A549 (cell line): ENCODE results near the gene PPP6R1. TPM values are rescaled to one million over a fixed set of nuclear protein-coding genes. Genes with fewer than 3 reads are reported as not detected.

Experiments
- ATAC-seq, 2 experiments: fragments of 200-7000 bp in 1 of 2; fragments of >200 bp in 1 of 2; cut with Nextera tagmentation in 1 of 2; cut with Tn5 transposase in 1 of 2; 3 replicates each; pipeline versions ENCODE4 v1.8.0 to v1.9.1; 2018 to 2020; ENCODE audit warnings: mild to moderate bottlenecking in 1 of 2, moderate library complexity in 1 of 2
- CTCF ChIA-PET: fragments of 300-600 bp; sonication (Branson Sonifier 250); formaldehyde crosslinking; extraction: SDS; loops from one replicate; lab custom pipeline; 2021; ENCODE audit warnings: antibody characterized with exemption, inconsistent platforms; lab: Yijun Ruan, JAX
- POLR2A ChIA-PET: fragments of 350-600 bp; formaldehyde crosslinking; extraction: SDS; loops from one replicate; lab custom pipeline; 2021; ENCODE audit warnings: antibody characterized with exemption, inconsistent platforms; lab: Yijun Ruan, JAX
- DNase-seq, 2 experiments: peaks; one replicate each; pipeline versions ENCODE4 v3.0.0 to v3.0.0-alpha.2; 2011 to 2016; ENCODE audit warnings: low read depth in 1 of 2, low spot score in 1 of 2
- FAIRE-seq: peaks from 2 replicates; lab custom pipeline; 2011; peaks lifted over from hg19 to GRCh38; lab: Jason Lieb, UNC
- H3K27ac ChIP-seq, 2 experiments: fragments of >200 bp; sonication (Bioruptor Twin); formaldehyde crosslinking; 3 replicates each; pipeline ENCODE4 v1.5.1; 2016 to 2017
- H3K4me1 ChIP-seq: fragments of >200 bp; sonication (Bioruptor Twin); formaldehyde crosslinking; 3 replicates; pipeline ENCODE4 v1.6.1; 2016
- H3K4me2 ChIP-seq: fragments of >200 bp; sonication (Bioruptor Twin); formaldehyde crosslinking; 3 replicates; pipeline ENCODE4 v1.6.1; 2016
- H3K4me3 ChIP-seq: fragments of >200 bp; sonication (Bioruptor Twin); formaldehyde crosslinking; 3 replicates; pipeline ENCODE4 v1.5.1; 2016
- H3K9me3 ChIP-seq: fragments of >200 bp; sonication (Bioruptor Twin); formaldehyde crosslinking; 3 replicates; pipeline ENCODE4 v1.6.1; 2016
- CBX8 ChIP-seq: fragments of 200-600 bp; sonication (generic); IDR thresholded peaks from 2 replicates; pipeline ENCODE4 v1.6.1; 2016
- CHD2 ChIP-seq: fragments of 150-350 bp; IDR thresholded peaks from 2 replicates; pipeline ENCODE4 v1.6.1; 2014; ENCODE audit warnings: low read length; ENCODE audit not compliant: partially characterized antibody
- EHMT2 ChIP-seq: fragments of 200-600 bp; sonication (generic); IDR thresholded peaks from 2 replicates; pipeline ENCODE4 v1.6.1; 2016; ENCODE audit warnings: antibody characterized with exemption, low read depth, mild to moderate bottlenecking, moderate library complexity
- ESRRA ChIP-seq: fragments of 150-350 bp; IDR thresholded peaks from 2 replicates; pipeline ENCODE4 v1.6.1; 2014; ENCODE audit warnings: mild to moderate bottlenecking, low read length, borderline replicate concordance
- FOSB ChIP-seq: fragments of 250-450 bp; sonication (Bioruptor Pico); IDR thresholded peaks from 2 replicates; pipeline ENCODE4 v1.5.0; 2020; ENCODE audit warnings: mild to moderate bottlenecking, moderate library complexity
- HDAC2 ChIP-seq: fragments of 200-600 bp; sonication (generic); IDR thresholded peaks from 2 replicates; pipeline ENCODE4 v1.6.1; 2016
- HOXB13 ChIP-seq: fragments of 250-450 bp; sonication (Bioruptor Pico); IDR thresholded peaks from 2 replicates; pipeline ENCODE4 v1.5.0; 2020; ENCODE audit warnings: low read depth, mild to moderate bottlenecking, moderate library complexity
- JUN ChIP-seq, 2 experiments: fragments of >200 bp; sonication (Bioruptor Twin); formaldehyde crosslinking; IDR thresholded peaks; 2 replicates in 1 of 2; 3 replicates in 1 of 2; pipeline ENCODE4 v1.6.1; 2016 to 2017
- MAFK ChIP-seq: fragments of 450-650 bp; IDR thresholded peaks from 2 replicates; pipeline ENCODE4 v1.6.1; 2014; ENCODE audit not compliant: partially characterized antibody
- MYC ChIP-seq: IDR thresholded peaks from 2 replicates; pipeline ENCODE4 v1.6.1; 2012; ENCODE audit warnings: mild to moderate bottlenecking, inconsistent platforms, low read length, improper control_type of control experiment, borderline replicate concordance
- NFE2L2 ChIP-seq: fragments of 150-350 bp; conservative IDR thresholded peaks from 2 replicates; pipeline ENCODE4 v1.6.1; 2014; ENCODE audit warnings: low read length
- NPAS2 ChIP-seq: fragments of 250-450 bp; sonication (Bioruptor Pico); IDR thresholded peaks from 2 replicates; pipeline ENCODE4 v1.8.0; 2022; ENCODE audit warnings: mild to moderate bottlenecking, moderate library complexity, borderline replicate concordance
- PHF8 ChIP-seq: fragments of 200-600 bp; sonication (generic); IDR thresholded peaks from 2 replicates; pipeline ENCODE4 v1.6.1; 2016; ENCODE audit warnings: low read depth, mild to moderate bottlenecking, antibody characterized with exemption, moderate library complexity, borderline replicate concordance
- RAD21 ChIP-seq, 2 experiments: fragments of >200 bp in 1 of 2; sonication (Bioruptor Twin) in 1 of 2; formaldehyde crosslinking in 1 of 2; IDR thresholded peaks in 1 of 2; conservative IDR thresholded peaks in 1 of 2; 2 replicates in 1 of 2; 3 replicates in 1 of 2; pipeline ENCODE4 v1.6.1; 2012 to 2018; ENCODE audit warnings: inconsistent platforms in 1 of 2
- RARB ChIP-seq: fragments of 250-450 bp; sonication (Bioruptor Pico); IDR thresholded peaks from 2 replicates; pipeline ENCODE4 v1.8.0; 2021; ENCODE audit warnings: mild to moderate bottlenecking, moderate library complexity
- RFX5 ChIP-seq: fragments of 450-650 bp; IDR thresholded peaks from 2 replicates; pipeline ENCODE4 v1.7.1; 2014; ENCODE audit warnings: antibody characterized with exemption, mild to moderate bottlenecking, moderate library complexity
- SMC3 ChIP-seq: fragments of >200 bp; sonication (Bioruptor Twin); formaldehyde crosslinking; IDR thresholded peaks from 3 replicates; pipeline ENCODE4 v1.6.1; 2018; ENCODE audit warnings: inconsistent platforms
- SREBF2 ChIP-seq: fragments of 450-650 bp; IDR thresholded peaks from 2 replicates; pipeline ENCODE4 v1.6.1; 2014; ENCODE audit warnings: mild to moderate bottlenecking, moderate library complexity
- TP53 ChIP-seq: fragments of 250-450 bp; sonication (Bioruptor Pico); IDR thresholded peaks from 2 replicates; pipeline ENCODE4 v1.5.0; 2021; ENCODE audit warnings: mild to moderate bottlenecking, moderate library complexity
- ZFP36 ChIP-seq: fragments of 450-650 bp; IDR thresholded peaks from 2 replicates; pipeline ENCODE4 v1.6.1; 2014; ENCODE audit warnings: borderline replicate concordance; ENCODE audit not compliant: partially characterized antibody
- WGBS: methylation state at CpG from one replicate; pipeline ENCODE4 v1.1.6; 2017; ENCODE audit errors: missing lambda C conversion rate; 5-methylcytosine and 5-hydroxymethylcytosine counted together
- polyA plus RNA-seq, 4 experiments: library from polyadenylated mRNA; depleted of rRNA in 3 of 4; stranded (reverse); fragments of >200 nt; fragmentation: RNase III in 1 of 4; extraction: RNeasy Plus Mini Kit Qiagen cat#74134 plus additional on column Dnase treatment in 1 of 4; gene quantifications; 2 replicates in 3 of 4; 3 replicates in 1 of 4; pipeline ENCODE4 v1.2.3, GENCODE V29; 2011 to 2017
- TF ChIP-seq, protein P1 (sequence below): fragments of 150-350 bp; IDR thresholded peaks from 2 replicates; pipeline ENCODE4 v1.6.1; 2014; ENCODE audit warnings: low read depth, mild to moderate bottlenecking, low read length
- TF ChIP-seq, protein P2 (sequence below): IDR thresholded peaks from 2 replicates; pipeline ENCODE4 v1.6.1; 2012; ENCODE audit warnings: low read depth, borderline replicate concordance

Gene PPP6R1
- polyA plus RNA-seq, 2 of the 4 experiments (the other 2 are of a cell fraction): 42.9 to 78.0 TPM

GRCh38 chr19:55253842-55254624, 4.8 kb downstream of the PPP6R1 start:
- Histone ChIP-seq H3K9me3 (no peaks in the 10 kb centered on the region), H3K4me1 (peaks cover 31% of the 10 kb centered on the region), H3K4me2 (no peak overlapping the region), H3K27ac (0 out of 6 replicates have a peak overlapping the region, but pooled peaks of 1 of the 2 experiments have one; percentile 95), H3K4me3 (no peak overlapping the region)
- 92% methylated on average over 23 of the region's 23 CpGs for WGBS
- FAIRE-seq (no peak), DNase-seq (no peak), ATAC-seq (no peak)
- CTCF ChIA-PET: interaction anchor here (0.6 to 4.1 kb wide), 16 partner anchors 10 to 164 kb away, joined by 3 to 17 read pairs (median 4); partner anchors contain the start of genes HSPBP1 and TMEM238
- POLR2A ChIA-PET: no interaction called here
- TF ChIP-seq MYC (no peak), NPAS2 (no peak), CBX8 (no peak)

- WGBS: 92% methylated on average over 21 of the region's 21 CpGs
- CTCF ChIA-PET: interaction anchor here (0.6 to 3.8 kb wide), 7 partner anchors 11 to 165 kb away, joined by 3 to 17 read pairs (median 4); no protein-coding TSS in a partner anchor
- DNase-seq: no peak
- POLR2A ChIA-PET: no interaction called here
- Histone ChIP-seq H3K4me3 (no peak overlapping the region), H3K9me3 (no peaks in the 10 kb centered on the region), H3K27ac (no peak overlapping the region; a peak in 1 of 6 replicates), H3K4me1 (peaks cover 41% of the 10 kb centered on the region), H3K4me2 (no peak overlapping the region)
- ATAC-seq: no peak
- TF ChIP-seq TP53 (CRISPR knock-in tag) (no peak), FOSB (CRISPR knock-in tag) (no peak), RAD21 (conservative IDR thresholded peaks at IDR 0.05 in 1 of 2, IDR thresholded peaks at IDR 0.05 in 1 of 2) (no peak), HOXB13 (CRISPR knock-in tag) (no peak), ESRRA (no peak), SMC3 (no peak), HDAC2 (no peak), MAFK (no peak), NPAS2 (no peak), SREBF2 (no peak), ZFP36 (no peak), RARB (CRISPR knock-in tag) (no peak), CHD2 (no peak), EHMT2 (no peak), NFE2L2 (no peak), RFX5 (no peak), PHF8 (no peak), JUN (IDR thresholded peaks at IDR 0.05) (no peak)
- TF ChIP-seq, protein P1, sequence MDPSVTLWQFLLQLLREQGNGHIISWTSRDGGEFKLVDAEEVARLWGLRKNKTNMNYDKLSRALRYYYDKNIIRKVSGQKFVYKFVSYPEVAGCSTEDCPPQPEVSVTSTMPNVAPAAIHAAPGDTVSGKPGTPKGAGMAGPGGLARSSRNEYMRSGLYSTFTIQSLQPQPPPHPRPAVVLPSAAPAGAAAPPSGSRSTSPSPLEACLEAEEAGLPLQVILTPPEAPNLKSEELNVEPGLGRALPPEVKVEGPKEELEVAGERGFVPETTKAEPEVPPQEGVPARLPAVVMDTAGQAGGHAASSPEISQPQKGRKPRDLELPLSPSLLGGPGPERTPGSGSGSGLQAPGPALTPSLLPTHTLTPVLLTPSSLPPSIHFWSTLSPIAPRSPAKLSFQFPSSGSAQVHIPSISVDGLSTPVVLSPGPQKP: no peak
- TF ChIP-seq, protein P2, sequence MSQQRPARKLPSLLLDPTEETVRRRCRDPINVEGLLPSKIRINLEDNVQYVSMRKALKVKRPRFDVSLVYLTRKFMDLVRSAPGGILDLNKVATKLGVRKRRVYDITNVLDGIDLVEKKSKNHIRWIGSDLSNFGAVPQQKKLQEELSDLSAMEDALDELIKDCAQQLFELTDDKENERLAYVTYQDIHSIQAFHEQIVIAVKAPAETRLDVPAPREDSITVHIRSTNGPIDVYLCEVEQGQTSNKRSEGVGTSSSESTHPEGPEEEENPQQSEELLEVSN: no peak
- FAIRE-seq: no peak
These were observed 5.8 kb downstream of the PPP6R1 start for GRCh38 chr19:55252760-55253663.
